Liver (tissue), 9 donors: Measurements from ENCODE around the gene PPP1R1B. TPM values are rescaled to one million over a fixed set of nuclear protein-coding genes. Genes with fewer than 3 reads are reported as not detected.

Source experiments
- DNase-seq: peaks from one replicate; pipeline ENCODE4 v3.0.0-alpha.2; 2017; ENCODE audit warnings: low spot score
- H3K27ac ChIP-seq, 2 donors: one replicate each; pipeline ENCODE4 v1.7.0; 2013; ENCODE audit warnings: inconsistent platforms in 2 of 2, low read length in 2 of 2, control low read depth in 1 of 2, low read depth in 1 of 2, mild to moderate bottlenecking in 1 of 2
- H3K27me3 ChIP-seq, 4 donors: one replicate each; pipeline versions ENCODE4 v1.6.1 to v1.7.0; 2013; ENCODE audit warnings: low read length in 3 of 4, inconsistent platforms in 1 of 4, mild to moderate bottlenecking in 1 of 4, moderate library complexity in 1 of 4; ENCODE audit not compliant: control insufficient read depth in 4 of 4, insufficient read depth in 4 of 4
- H3K36me3 ChIP-seq, 4 donors: one replicate each; pipeline versions ENCODE4 v1.6.1 to v1.7.0; 2013; ENCODE audit warnings: low read length in 3 of 4, mild to moderate bottlenecking in 3 of 4, low read depth in 1 of 4, moderate library complexity in 1 of 4; ENCODE audit not compliant: control insufficient read depth in 4 of 4, insufficient read depth in 3 of 4
- H3K4me1 ChIP-seq, 4 donors: one replicate each; pipeline versions ENCODE4 v1.6.1 to v1.7.0; 2013; ENCODE audit warnings: low read length in 3 of 4, mild to moderate bottlenecking in 3 of 4, moderate library complexity in 1 of 4; ENCODE audit not compliant: control insufficient read depth in 4 of 4, insufficient read depth in 4 of 4
- H3K4me3 ChIP-seq, 3 donors: one replicate each; pipeline versions ENCODE4 v1.6.1 to v1.7.0; 2013; ENCODE audit warnings: low read length in 3 of 3, control low read depth in 1 of 3, low read depth in 1 of 3, mild to moderate bottlenecking in 1 of 3
- H3K9ac ChIP-seq, 2 donors: one replicate each; pipeline ENCODE4 v1.7.0; 2013; ENCODE audit warnings: low read length in 2 of 2, mild to moderate bottlenecking in 2 of 2, moderate library complexity in 2 of 2, control low read depth in 1 of 2, low read depth in 1 of 2
- H3K9me3 ChIP-seq, 4 donors: one replicate each; pipeline versions ENCODE4 v1.6.1 to v1.7.0; 2013; ENCODE audit warnings: low read length in 3 of 4; ENCODE audit not compliant: control insufficient read depth in 4 of 4
- CTCF ChIP-seq: fragments of 150-350 bp; IDR thresholded peaks from 2 replicates; pipeline ENCODE4 v1.5.1; 2017; ENCODE audit warnings: improper control_type of control experiment, low read depth, low read length; ENCODE audit not compliant: missing input control
- EGR1 ChIP-seq, 2 donors: IDR thresholded peaks; 2 replicates each; pipeline ENCODE4 v1.6.1; 2016 to 2018; ENCODE audit warnings: antibody characterized with exemption in 2 of 2, low read depth in 2 of 2
- FOXA1 ChIP-seq: IDR thresholded peaks from 2 replicates; pipeline ENCODE4 v1.6.1; 2016; ENCODE audit warnings: antibody characterized with exemption
- GABPA ChIP-seq, 2 donors: IDR thresholded peaks in 1 of 2; conservative IDR thresholded peaks in 1 of 2; 2 replicates each; pipeline ENCODE4 v1.6.1; 2016; ENCODE audit warnings: antibody characterized with exemption in 2 of 2, mild to moderate bottlenecking in 1 of 2, moderate library complexity in 1 of 2
- HNF4A ChIP-seq, 2 donors: conservative IDR thresholded peaks; 2 replicates each; pipeline ENCODE4 v1.6.1; 2016; ENCODE audit warnings: antibody characterized with exemption in 2 of 2, mild to moderate bottlenecking in 2 of 2
- HNF4G ChIP-seq: IDR thresholded peaks from 2 replicates; pipeline ENCODE4 v1.6.1; 2016; ENCODE audit warnings: antibody characterized with exemption
- JUND ChIP-seq, 2 donors: IDR thresholded peaks; 2 replicates each; pipeline ENCODE4 v1.6.1; 2016; ENCODE audit warnings: antibody characterized with exemption in 2 of 2
- NR2F2 ChIP-seq: IDR thresholded peaks from 2 replicates; pipeline ENCODE4 v1.6.1; 2016; ENCODE audit warnings: antibody characterized with exemption
- RAD21 ChIP-seq, 2 donors: IDR thresholded peaks; 2 replicates each; pipeline ENCODE4 v1.6.1; 2016; ENCODE audit warnings: antibody characterized with exemption in 2 of 2, mild to moderate bottlenecking in 2 of 2
- REST ChIP-seq: IDR thresholded peaks from 2 replicates; pipeline ENCODE4 v1.6.1; 2016; ENCODE audit warnings: antibody characterized with exemption, mild to moderate bottlenecking
- RXRA ChIP-seq, 2 donors: IDR thresholded peaks; 2 replicates each; pipeline ENCODE4 v1.6.1; 2017 to 2018; ENCODE audit warnings: antibody characterized with exemption in 2 of 2, mild to moderate bottlenecking in 1 of 2
- SP1 ChIP-seq: IDR thresholded peaks from 2 replicates; pipeline ENCODE4 v1.6.1; 2018; ENCODE audit warnings: antibody characterized with exemption, mild to moderate bottlenecking
- TAF1 ChIP-seq: conservative IDR thresholded peaks from 2 replicates; pipeline ENCODE4 v1.6.1; 2016; ENCODE audit warnings: antibody characterized with exemption, mild to moderate bottlenecking
- YY1 ChIP-seq: IDR thresholded peaks from 2 replicates; pipeline ENCODE4 v1.6.1; 2016; ENCODE audit warnings: antibody characterized with exemption, mild to moderate bottlenecking
- ZBTB33 ChIP-seq: IDR thresholded peaks from 2 replicates; pipeline ENCODE4 v1.6.1; 2016; ENCODE audit warnings: antibody characterized with exemption
- WGBS: extraction: QIAGEN DNeasy Blood & Tissue Kit; methylation state at CpG from one replicate; pipeline ENCODE4 v1.1.7; 2013; 5-methylcytosine and 5-hydroxymethylcytosine counted together
- polyA plus RNA-seq, 2 donors: library from polyadenylated mRNA; stranded (reverse) in 1 of 2; unstranded in 1 of 2; fragments of 200-250 nt in 1 of 2; fragments of >200 nt in 1 of 2; fragmentation: Nextera tagmentation in 1 of 2; extraction: Ambion mirVana in 1 of 2; gene quantifications; one replicate each; pipeline versions ENCODE4 v1.2.1 to v1.2.3, GENCODE V29; 2013 to 2015
- total RNA-seq, 2 donors: library from RNA; depleted of rRNA; stranded (reverse); fragments of >200 nt; gene quantifications; one replicate each; pipeline ENCODE4 v1.2.3, GENCODE V29; 2014
- donor health status: healthy.
- donor health status: healthy.
- donor health status: healthy.
- donor health status: healthy.
- donor health status: healthy.

Gene PPP1R1B
- total and polyA plus RNA-seq, 4 donors: 0.14 TPM; not detected in 3

GRCh38 chr17:39604911-39605491 is 21.8 kb upstream of the PPP1R1B start:
- Histone ChIP-seq H3K9ac (no peak overlapping the region), H3K36me3 (no peaks in the 10 kb centered on the region), H3K9me3 (no peaks in the 10 kb centered on the region), H3K4me3 (no peak overlapping the region), H3K4me1 (peaks cover 9 to 20% (median 15%) of the 10 kb centered on the region in 4 donors), H3K27ac (no peak overlapping the region), H3K27me3 (peaks cover 10 to 17% (median 15%) of the 10 kb centered on the region in 4 donors)
- WGBS: 8% methylated on average over 31 of the region's 31 CpGs
- TF ChIP-seq JUND (IDR thresholded peaks at IDR 0.05): no peak
- TF ChIP-seq HNF4A (conservative IDR thresholded peaks at IDR 0.05): no peak
- no peak for TF ChIP-seq RXRA (IDR thresholded peaks at IDR 0.05)
- no peak for TF ChIP-seq REST
- no peak for TF ChIP-seq TAF1
- TF ChIP-seq ZBTB33: no peak
- no peak for TF ChIP-seq SP1
- TF ChIP-seq HNF4G: no peak
- no peak for TF ChIP-seq FOXA1
- TF ChIP-seq YY1: no peak
- no peak for TF ChIP-seq EGR1 (IDR thresholded peaks at IDR 0.05; ENCODE audit: low read depth in 2 of 2)
- TF ChIP-seq RAD21 (IDR thresholded peaks at IDR 0.05): no peak
- no peak for DNase-seq

GRCh38 chr17:39605492-39606433 is 21.0 kb upstream of the PPP1R1B start:
- no peak for DNase-seq
- 3% methylated on average over 102 of the region's 102 CpGs for WGBS
- TF ChIP-seq GABPA (IDR thresholded peaks at IDR 0.05 in 1 of 2, conservative IDR thresholded peaks at IDR 0.05 in 1 of 2) (no peak), REST (no peak), HNF4G (no peak), CTCF (no peak), TAF1 (no peak), NR2F2 (no peak), JUND (IDR thresholded peaks at IDR 0.05) (no peak)
- Histone ChIP-seq H3K27ac (no peak overlapping the region), H3K9me3 (no peaks in the 10 kb centered on the region), H3K9ac (no peak overlapping the region), H3K27me3 (peaks cover 8 to 16% (median 10%) of the 10 kb centered on the region in 4 donors), H3K4me3 (no peak overlapping the region), H3K4me1 (peaks cover 9 to 20% (median 15%) of the 10 kb centered on the region in 4 donors), H3K36me3 (no peaks in the 10 kb centered on the region)
